Stimulated activated naive CD4-positive, alpha-beta T cell treated with Interleukin-2 at 50 U/mL for 16 hours (primary cell): Measurements from ENCODE around the gene COL1A1.

Experiments used
- DNase-seq: peaks from one replicate; lab custom pipeline; 2025; lab: John Stamatoyannopoulos, UW

COL1A1 gene

DNA sequence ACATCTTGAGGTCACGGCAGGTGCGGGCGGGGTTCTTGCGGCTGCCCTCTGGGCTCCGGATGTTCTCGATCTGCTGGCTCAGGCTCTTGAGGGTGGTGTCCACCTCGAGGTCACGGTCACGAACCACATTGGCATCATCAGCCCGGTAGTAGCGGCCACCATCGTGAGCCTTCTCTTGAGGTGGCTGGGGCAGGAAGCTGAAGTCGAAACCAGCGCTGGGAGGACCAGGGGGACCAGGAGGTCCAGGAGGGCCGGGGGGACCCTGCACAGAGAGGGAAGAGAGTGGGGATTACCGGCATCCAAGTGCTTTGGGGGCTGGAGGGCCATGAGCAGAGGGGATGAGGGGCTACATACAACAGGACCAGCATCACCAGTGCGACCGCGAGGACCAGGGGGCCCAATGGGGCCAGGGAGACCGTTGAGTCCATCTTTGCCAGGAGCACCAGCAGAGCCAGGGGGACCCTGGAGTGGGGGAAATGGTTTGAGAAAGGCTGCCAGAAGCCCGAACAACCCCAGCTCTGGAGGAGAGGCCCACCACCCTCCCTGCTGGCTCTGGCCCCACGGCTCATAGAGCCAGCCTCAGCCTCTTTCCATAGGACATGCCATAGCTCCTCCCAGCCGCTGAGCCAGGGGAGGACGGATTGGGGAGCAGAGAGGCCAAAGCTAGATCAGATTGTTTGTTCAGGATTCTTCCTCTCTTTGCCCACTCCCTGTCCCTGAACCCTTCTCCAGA, 14.6 kb downstream of the COL1A1 start:
- no peak for DNase-seq

DNA sequence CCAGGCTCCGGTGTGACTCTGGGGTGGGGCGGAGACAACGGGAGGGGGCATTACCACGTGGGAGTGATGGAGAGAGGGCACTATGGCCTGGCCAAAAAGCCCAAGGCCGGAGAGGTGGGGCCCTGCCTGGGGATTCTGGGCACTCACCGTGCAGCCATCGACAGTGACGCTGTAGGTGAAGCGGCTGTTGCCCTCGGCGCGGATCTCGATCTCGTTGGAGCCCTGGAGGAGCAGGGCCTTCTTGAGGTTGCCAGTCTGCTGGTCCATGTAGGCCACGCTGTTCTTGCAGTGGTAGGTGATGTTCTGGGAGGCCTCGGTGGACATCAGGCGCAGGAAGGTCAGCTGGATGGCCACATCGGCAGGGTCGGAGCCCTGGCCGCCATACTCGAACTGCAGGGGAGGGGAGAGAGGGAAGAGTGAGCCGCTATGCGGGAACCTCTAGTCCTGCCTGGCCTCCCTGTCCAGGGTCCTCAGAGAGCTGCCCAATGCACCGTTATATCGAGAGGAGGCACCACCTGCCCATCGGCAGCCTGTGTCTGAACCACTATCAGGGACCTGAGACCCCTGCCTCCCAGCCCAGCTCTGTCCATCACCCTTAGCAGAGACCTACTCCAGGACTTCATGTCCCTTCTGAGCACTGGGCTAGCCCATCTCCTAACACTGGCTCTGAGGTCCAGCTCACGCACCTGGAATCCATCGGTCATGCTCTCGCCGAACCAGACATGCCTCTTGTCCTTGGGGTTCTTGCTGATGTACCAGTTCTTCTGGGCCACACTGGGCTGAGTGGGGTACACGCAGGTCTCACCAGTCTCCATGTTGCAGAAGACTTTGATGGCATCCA, 15.6 kb downstream of the COL1A1 start:
- no peak for DNase-seq

DNA sequence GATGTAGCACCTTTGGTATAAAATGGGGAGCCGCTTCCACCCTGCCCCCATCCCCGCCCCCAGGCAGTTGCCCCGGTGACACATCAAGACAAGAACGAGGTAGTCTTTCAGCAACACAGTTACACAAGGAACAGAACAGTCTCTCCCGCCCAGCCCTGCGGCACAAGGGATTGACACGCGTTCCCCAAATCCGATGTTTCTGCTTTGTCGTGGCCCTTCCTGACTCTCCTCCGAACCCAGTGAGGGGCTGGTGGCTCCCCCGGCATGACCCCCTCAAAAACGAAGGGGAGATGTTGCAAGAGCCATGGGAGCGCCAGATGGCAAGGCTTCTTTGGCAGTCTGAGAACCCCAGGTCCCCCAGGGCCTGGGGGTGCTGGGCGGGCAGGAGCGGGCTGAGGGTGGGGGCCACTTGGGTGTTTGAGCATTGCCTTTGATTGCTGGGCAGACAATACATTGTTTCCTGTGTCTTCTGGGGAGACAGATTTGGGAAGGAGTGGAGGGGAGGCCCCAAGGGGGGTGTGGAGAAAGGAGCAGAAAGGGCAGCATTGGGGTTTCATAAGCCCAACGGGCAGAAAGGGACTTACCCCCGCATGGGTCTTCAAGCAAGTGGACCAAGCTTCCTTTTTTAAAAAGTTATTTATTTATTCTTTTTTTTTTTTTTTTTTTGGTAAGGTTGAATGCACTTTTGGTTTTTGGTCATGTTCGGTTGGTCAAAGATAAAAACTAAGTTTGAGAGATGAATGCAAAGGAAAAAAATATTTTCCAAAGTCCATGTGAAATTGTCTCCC, 16.6 kb downstream of the COL1A1 start:
- no peak for DNase-seq

DNA sequence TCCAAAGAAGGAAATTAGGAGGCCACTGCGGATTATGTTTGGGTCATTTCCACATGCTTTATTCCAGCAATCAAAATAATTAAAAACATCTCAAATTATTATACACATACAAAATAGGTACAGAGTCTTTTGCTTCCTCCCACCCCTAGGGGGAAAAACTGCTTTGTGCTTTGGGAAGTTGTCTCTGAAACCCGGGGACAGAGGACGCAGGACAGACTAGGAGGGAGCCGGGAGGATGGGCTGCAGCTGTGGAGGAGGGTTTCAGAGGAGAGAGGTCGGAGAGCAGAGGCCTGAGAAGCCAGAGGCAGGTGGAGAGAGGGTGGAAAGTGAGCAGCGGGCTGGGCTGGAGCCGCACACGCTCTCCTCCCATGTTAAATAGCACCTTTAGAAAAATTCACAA, 17.4 kb downstream of the COL1A1 start:
- DNase-seq = no peak

DNA sequence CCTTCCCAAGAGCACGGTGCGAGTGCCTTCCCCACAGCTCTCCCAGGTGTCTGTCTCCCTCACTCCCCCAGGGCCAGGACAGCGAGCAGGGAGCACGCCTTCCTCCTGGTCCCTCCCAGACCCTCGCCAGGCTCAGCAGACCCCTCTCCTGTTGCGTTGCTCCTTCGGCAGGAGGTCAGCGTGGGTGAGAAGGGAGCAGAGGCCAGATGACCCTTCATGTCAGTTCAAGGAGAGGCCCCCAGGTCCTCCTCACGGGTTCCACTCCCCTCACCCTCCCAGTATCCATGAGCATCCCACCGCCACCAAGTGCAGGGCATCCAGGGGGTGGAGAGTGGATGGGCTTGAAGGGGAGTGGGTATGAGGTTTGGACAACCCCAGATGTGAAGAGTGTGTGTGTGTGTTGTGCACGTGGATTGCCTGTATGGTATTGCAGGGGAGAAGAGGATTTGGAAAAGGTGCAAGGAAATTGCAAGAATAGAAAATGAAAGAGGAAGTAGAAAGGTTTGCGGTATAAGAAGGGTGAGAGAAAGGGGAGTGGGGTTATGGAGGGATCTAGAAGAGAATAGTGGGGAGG, 17.9 kb downstream of the COL1A1 start:
- DNase-seq = no peak

DNA sequence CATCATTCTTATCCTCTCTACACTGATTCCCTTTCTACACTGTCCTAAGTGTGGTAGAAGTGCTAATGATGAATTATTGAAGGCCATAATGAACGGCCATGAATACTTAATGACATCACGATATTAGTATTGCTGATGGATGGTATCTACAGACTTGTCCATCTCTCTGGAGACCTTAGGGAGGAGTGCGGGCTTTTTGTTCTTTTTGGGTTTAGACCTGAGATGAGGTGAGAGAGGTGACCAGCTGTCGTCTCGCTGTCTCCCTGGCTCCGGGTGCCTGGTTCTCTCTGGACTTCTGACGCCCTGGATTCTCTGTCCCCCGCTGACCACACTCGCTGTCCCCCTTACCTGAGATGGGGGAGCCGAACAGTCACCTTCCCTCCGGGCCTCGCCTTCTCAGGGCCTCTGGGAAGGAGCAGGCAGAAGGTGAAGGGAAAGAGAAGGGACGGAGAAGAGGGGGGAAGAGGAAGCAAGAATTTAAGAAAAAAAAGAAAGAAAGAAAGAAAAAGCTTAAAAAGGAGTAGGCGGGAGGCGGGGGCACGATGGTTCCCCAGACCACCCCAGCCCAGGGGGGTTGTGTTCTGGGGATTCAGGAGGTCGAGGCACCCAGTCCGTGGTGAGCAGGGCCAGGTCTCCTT, 18.5 kb downstream of the COL1A1 start:
- DNase-seq = no peak

DNA sequence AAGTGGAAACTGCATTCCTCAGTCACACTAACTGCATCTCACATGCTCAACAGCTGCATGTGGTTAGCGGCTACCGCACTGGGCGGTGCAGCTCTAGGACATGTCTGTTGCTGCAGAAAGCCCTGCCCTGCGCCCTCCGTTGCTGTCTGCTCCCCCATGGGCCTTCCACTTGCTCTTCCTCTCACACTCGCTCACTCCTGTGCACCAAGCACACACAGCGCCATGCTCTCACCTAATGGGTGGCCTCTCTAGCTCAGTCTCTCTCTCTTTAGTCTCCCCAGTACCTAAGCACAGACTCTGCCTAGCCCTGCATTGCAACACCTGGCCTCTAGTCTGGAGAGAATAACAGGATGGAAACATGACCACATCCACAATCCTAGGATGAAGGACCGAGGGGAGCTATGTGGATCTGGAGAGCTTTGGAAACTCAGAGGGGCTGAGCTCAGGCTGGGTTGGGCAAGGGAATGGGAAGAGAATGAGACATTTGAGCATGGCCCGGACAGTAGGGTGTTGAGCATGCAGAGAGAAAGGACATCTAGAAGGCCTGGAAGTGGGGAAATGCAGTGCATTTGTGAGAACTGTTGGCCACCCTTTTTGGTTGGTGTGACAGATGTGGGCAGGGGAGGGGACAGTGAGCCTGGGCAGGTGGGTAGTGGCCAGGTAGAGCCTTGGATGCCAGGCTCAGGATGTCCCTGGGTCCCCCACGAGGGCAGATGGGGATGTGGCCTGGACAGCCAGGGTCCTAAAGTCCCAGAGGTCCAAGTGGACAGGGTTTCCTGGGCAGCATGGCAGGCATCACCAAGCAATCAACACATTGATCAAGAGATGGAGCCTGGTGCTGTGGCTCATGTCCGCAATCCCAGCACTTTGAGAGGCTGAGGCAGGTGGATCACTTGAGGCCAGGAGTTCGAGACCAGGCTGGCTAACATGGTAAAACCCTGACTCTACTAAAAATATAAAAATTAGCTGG, 19.6 kb downstream of the COL1A1 start:
- DNase-seq = no peak

DNA sequence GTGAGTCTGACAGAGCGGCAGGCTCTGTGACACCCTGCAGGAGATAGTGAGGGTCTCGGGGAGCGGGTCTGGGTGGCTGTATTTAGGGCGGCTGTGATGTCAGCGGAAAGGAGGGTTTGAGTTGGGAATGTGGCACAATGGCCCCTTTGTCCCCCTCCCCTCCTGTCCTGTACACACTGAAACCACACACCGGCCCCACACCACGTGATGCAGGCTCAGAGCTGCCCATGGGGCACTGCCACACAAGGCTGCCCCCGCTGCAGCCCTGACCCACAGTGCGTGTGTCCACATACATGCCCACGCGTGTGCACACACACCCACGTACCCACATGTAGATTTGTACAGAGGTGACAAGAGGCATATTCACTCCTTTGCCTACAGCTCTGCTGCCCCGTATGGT, 20.3 kb downstream of the COL1A1 start:
- no peak for DNase-seq

DNA sequence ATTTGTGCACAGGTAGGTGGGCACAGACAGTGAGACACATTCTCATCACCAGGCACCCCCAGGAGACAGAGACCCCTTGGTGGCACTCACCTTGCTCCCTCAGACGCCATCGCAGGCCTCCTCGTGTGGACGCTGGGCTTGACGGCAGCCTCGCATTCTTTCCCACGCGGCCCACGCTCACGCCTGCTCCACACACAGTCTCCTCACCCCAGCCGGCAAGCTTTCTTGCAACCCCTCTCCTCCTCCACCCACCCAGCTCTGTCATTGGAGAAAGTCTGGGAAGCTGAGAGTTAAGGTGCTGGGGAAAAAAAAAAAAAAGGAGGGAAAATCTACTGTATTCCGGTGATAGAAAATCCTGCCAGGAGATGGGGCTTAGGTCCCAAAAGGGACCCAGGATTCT, 20.8 kb downstream of the COL1A1 start:
- no peak for DNase-seq

DNA sequence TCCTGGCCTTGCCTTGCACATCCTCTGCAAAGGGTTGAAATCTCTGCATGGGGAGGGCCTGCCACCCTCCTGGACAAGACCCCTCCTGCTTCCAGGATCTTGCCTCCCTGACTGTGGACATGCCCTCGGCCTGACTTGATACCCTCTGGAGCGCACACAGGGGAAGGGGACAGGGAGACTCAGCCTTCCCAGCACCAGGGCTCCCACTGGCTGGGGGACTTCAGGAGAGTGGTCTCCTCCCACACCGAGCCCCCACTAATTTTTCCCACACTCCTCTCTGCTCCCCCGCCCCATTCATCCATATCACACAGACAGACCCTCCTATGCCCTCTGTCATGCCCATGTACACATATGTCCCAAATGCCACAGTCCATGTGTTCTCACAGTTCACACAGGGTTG, 21.3 kb downstream of the COL1A1 start:
- DNase-seq = no peak

DNA sequence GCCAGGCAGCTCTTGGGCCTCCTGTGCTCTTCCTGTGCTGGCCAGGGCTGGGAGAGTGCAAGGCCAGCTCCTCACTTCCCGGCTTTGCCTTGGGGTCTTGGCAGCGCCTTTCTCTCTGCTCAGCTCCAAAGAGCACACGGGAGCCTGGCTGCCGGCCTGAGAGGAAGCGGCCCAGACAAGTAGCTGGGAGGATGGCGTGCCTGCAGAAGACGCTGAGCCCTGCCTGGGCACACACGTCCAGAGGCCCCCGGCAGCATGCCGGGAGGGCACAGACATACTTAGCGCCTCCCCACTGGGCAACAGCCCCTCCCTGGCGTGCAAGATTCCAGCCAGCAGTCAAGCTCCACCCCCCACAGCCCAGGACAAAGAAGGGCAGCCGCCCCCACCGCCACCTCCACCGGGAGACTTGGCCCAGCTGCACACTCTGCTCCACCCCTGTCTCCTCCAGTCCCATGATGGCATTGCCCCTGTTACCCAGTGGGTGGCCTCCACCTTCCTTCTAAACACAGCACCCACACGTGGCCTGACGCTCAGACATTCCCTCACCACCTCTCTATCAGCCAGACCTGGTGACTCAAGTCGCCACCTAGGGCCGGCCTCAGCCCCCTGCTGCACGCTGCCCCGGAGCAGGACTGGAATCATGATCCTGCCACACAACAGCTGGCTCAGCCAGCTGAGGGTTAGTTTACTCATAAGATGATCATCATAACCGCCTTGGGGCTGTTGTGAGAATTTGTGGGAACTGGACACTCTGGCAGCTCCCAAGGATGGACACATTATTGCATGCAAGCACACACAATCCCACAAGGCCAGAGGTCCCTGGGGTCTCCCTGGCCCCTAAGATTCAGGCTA, 23.2 kb downstream of the COL1A1 start:
- DNase-seq = peak; percentile 23

DNA sequence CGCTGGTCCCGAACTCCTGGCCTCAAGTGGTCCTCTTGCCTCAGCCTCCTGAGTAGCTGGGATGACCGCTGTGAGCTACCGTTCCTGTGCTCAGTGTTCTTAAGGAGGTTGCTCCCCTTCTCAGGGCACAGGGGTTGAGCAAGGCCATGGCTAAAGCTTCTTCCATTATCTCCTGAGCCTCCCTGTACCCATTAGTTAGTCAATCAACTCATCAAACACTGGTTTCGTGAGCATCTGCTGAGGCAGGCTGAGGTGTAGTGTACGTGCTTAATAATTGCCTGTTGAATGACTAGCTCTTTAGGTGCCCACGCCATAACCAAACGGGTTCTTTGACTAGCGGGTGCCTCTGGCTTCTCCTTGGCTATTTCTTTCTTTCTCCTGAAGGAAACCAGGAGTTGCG, 24.0 kb downstream of the COL1A1 start:
- no peak for DNase-seq

DNA sequence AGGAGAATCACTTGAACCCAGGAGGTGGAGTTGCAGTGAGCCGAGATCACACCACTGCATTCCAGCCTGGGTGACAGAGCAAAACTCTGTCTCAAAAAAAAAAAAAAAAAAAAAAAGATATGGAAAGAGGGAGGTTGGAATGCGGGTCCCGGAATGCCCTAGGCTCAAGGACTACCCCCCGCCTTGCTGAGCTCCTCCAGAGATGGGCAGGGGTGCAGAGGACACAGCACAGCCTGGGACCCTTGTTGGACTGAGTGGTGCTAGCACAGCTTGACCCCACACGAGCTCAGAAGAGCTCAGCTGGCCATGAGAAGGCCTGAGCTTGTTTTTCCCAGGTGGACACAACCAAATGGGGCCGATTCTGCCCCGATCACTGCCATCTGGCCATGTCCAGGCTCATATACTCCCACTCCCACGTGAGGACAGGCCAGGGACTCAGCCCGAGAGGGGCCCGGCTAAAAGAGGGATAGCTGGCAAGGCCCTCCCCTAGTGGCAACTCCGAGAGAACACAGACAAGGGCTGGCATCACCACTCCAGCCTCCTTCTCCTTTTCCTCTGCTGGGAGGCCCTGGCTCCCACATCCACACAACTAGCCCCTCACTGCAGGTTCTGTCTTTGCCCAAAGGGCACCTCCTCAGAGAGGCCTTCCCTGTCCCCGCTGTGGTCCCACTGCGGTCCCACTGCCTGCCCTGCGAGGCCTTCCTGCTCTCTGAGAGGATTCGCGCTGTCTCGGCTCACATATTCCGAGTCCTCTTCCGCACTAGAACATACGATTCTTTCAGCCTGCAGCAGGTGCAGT, 24.7 kb downstream of the COL1A1 start:
- DNase-seq = no peak

DNA sequence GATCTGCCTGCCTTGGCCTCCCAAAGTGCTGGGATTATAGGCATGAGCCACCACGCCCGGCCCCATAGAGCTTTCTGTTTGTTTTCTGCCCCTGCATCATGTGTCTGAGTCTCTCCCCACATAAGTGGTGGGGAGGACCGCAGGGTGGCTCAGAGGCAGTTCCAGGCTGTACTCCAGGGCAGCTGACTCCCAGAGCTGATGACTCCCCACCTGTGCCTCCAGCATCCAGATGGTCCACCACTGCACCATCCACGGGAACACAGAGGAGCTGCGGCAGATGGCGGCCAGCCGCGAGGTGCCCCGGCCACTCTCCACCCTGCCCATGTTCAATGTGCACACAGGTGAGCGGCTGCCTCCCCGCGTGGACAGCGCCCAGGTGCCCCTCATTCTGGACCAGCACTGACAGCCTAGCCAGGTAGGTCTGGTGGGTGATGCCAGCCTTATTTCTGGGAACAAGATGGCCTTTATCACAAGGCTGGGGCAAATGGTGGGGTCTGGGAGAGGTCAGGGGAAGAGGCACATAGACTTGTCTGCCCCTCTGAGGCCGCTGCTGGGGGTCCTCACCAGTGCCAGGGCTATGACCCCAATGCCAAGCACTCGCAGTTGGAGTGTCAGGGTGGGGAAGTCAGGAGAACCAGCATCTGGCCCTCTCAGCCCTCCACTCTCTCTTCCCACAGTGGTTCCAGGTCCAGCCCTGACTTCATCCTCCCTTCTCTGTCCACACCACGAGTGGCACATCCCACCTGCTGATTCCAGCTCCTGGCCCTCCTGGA, 26.2 kb downstream of the COL1A1 start:
- no peak for DNase-seq

DNA sequence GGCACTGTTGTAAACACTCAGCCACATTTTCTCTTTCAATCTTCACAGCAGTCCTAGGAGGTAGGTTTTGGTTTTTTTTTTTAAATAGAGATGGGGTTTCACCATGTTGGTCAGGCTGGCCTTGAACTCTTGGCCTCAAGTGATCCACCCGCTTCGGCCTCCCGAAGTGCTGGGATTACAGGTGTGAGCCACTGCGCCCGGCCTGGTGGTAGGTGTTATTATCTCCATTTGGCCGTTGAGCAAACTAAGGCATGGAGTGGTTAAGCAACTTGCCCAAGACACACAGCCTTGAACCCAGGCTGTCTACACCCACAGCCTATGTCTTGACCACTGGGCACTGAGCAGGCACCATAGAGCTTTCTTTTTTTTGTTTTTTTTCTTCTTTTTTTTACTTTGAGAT, 27.0 kb downstream of the COL1A1 start:
- no peak for DNase-seq

DNA sequence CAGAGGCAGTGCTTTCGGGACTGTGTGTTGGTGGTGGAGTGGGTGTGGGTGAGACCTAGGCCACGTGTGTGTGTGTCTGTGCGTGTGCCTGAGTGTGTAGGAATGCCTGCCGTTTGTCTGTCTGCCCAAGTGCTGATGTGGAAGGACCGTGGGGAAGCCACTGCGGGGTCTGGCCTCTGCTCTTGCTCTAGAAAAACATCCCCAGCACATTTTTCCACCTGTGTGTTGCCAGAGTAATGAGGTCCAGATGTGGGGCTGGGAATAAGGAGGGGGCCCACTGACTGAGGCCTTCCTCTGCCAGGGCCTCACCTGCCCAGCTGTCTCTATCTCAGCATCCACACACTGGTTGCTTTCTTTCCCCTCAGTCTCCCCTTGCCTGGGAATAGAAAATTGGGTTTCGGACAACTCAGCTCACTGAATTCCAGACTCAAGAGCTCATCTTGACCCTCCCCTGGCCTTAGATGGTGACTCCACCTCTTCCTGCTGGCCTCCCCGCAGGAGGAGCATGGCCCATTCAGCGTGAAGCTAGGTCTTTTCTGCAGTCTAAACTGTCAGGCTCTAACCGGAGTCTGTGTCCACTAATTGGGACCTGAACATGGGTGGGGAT, 28.0 kb downstream of the COL1A1 start:
- DNase-seq = no peak

DNA sequence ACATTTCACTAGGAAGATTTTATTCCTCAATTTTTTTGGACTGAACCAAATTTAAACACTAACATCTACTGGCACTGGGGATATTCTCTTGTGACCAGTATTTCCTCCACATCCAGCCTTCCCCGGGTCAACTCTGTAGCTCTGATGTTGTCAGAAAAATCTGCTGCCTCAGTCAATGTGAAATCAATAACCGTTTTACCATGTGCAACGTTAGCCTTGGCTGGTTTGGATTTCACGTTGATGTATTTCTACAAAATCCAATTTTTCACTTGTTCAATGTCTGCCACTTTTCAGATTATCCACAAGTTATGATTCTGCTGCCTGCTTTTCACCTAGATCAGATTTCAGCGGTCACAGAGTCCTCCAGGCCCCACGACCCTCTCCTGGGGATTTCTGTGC, 28.5 kb downstream of the COL1A1 start:
- no peak for DNase-seq

DNA sequence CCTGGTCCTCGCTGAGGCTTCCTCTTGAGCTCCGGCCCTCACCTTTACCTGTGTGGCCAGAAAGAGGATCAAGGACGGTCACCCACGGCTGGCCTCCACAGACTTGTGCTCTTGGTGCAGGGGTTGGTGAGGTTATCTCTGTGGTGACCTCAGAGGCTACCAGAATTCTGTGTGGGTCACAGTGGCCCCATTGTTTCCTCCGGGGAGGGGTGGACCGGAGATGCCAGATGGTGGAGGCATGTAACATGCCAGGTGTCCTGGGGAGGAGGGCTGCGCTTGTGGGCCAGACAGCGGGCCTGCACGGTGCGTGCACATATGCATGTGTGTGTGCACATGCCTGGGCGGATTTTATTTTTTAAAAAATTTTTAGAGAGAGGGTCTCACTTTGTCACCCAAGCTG, 29.3 kb downstream of the COL1A1 start:
- no peak for DNase-seq
